ENCODE data around the gene TACC2.

TACC2 gene

GRCh38 chr10:122029499-122030199, 40.7 kb downstream of the TACC2 start:
- DNase-seq = no peak

DNA sequence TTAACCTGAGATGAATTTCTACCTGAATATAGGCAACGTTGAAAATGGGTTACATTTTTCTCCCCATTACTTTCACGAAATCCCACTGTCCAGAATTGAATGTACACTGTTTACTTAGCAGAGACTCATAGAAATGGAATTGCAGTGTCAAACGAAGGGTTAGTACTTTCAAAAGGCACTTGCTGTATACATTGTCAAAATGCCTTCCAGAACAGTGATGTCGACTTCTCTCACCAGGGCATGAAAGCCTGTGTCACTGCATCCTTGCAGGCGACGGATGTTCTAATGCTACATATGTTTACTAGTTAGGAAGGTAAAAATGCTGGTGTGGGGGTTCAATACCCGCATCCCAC, 41.2 kb downstream of the TACC2 start:
- no peak for DNase-seq

- DNase-seq = no peak
Observed at GRCh38 chr10:122033224-122033926, 44.4 kb downstream of the TACC2 start.

DNA sequence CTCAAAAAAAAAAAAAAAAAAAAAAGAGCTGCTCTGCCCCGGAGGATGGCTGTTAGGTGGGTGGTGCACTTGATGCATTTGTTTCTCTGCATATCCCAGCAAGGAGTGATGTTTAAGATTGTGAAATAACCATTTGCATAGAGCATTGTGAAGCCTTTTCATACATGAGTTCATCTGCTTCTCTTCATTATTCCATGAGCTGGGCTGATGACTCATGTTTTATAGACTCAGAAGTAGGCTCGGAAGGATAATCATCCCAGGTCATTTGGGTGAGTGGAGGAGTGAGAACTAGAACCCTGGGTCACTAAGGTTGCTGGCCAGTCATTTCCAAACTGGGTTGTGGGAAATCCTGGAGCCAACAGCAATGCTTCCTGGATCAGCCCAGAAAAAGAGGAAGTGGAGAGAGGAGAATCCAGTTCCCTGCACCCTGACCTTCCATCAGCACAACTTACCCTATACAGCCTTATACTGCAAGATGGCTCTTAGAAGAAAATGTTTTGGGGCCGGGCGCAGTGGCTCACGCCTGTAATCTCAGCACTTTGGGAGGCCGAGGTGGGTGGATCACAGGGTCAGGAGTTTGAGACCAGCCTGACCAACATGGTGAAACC, 45.3 kb downstream of the TACC2 start:
- DNase-seq = no peak

DNA sequence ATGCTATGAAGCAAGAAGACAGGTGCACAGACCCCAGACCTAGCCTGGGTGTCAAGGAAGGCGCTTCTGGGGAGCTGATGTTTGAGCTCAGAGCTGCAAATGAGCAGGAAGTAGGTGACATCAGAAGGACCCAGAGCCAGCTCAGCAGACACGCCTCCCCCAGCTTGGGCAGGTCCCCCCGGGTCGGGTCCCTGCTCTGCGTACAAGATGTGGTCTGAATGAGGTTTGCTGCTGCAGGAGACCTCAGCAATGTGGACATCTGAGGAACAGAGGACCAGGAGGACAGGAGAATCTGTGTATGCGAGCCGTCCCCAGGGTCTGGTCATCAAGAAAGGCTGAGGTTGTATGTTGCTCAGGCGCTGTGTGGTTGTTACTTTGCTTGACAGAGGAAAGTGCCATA, 51.8 kb downstream of the TACC2 start:
- DNase-seq = no peak

- DNase-seq = no peak
Observed at GRCh38 chr10:122042836-122043235, 53.9 kb downstream of the TACC2 start.

- no peak for DNase-seq
Observed at GRCh38 chr10:122044045-122044661, 55.2 kb downstream of the TACC2 start.

DNA sequence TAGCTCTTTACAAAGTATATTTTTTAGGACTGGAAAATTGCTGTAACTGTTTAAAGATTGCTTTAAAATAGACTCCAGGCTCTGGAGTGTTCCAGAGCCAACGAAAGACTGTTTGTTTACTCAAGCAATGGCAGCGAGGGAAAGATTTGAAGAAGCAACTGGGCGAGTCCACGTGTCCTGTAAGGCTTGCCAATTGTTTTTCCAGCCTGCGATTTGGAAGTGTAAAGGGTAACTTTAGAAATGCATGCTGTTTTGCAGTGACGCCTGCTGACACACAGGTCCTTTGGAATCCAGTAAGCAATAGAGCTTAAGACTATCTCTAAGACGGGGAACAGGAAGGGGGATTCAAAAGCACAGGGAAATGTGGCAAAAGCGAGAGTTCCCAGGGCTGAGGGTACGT, 55.8 kb downstream of the TACC2 start:
- DNase-seq = no peak

GRCh38 chr10:122045212-122045611, 56.2 kb downstream of the TACC2 start:
- DNase-seq = no peak

GRCh38 chr10:122047560-122047959, 58.6 kb downstream of the TACC2 start:
- no peak for DNase-seq

DNA sequence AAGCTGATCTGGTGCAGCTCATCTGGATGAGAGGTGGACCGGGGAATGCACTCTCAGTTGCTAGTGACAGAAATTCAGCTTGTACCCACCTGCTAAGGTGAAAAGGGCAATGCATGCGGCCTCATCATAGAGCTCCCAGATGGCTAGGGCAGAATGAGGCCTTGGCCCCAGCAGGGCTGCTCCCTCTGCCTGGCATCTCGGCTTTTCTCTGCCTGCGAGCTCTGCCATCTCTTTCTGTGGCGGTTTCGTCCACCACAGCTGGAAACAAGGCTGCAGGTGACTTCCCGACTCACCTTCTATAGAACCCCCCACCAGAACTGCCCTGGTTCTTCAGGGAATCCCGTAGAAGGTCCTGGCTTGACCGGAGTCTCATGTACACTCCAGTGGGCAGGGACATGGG, 60.1 kb downstream of the TACC2 start:
- no peak for DNase-seq

DNA sequence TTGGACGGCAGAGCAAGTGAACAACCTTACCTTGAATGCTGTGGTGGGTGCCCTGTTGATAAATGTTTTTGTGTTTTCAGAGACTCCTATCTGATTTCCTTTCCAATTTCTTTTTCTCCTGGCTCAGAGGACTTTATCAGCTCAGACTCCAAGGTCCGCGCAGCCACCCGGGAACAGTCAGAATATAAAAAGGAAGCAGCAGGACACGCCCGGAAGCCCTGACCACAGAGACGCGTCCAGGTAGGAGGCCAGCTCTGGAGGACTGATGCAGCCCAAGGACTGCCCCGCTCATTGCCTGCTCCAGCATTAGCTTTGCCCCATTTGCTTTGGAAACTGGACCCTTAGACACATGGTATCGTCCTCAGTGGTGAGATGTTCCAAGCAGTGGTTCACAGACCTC, 61.3 kb downstream of the TACC2 start:
- DNase-seq = no peak

DNA sequence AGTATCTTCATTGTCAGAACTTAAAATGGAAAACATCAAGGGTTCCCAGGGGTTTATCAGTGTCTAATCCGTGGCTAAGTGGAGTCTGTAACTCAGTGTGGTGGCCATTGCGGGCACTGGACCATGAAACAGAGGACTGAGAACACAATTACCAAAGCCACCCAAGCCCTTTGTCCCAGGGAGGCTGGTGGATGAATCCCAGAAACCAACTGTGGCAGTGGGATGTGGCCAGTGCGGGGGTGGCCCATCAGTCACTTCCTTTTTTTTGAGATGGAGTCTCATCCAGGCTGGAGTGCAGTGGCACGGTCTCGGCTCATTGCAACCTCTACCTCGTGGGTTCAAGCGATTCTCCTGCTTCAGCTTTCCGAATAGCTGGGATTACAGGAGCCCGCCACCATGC, 61.8 kb downstream of the TACC2 start:
- no peak for DNase-seq

- no peak for DNase-seq
Observed at GRCh38 chr10:122051609-122052385, 62.8 kb downstream of the TACC2 start.

DNA sequence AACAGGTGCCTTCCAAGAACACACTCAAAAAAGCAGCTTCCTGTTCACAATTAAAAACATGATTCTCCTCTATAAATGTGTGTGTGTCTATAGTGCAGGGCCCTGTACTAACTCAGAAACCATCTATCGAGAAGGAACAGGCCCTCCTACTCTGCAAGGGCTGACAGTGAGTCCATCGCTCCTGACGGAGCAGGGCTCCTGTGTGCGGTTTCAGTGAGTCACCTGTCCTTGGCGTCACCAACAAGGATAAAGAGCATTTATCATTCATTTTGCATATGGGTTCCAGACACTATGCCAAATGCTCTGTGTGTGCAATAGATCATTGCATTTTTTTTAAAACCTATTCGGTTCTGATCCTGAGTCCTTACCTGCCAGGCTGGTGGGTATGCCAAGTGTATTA, 63.7 kb downstream of the TACC2 start:
- no peak for DNase-seq

GRCh38 chr10:122053314-122053713, 64.4 kb downstream of the TACC2 start:
- no peak for DNase-seq

- no peak for DNase-seq
Observed at GRCh38 chr10:122054048-122055025, 65.4 kb downstream of the TACC2 start.

GRCh38 chr10:122055252-122055651, 66.3 kb downstream of the TACC2 start:
- DNase-seq = no peak

- no peak for DNase-seq
Observed at GRCh38 chr10:122056431-122057094, 67.6 kb downstream of the TACC2 start.

- no peak for DNase-seq
Observed at GRCh38 chr10:122057841-122058413, 69.0 kb downstream of the TACC2 start.

GRCh38 chr10:122060250-122060649, 71.3 kb downstream of the TACC2 start:
- no peak for DNase-seq

Data from activated CD4-positive, CD25-positive, alpha-beta regulatory T cell treated with anti-CD3 and anti-CD28 coated beads, Interleukin-2, amount 50 U/mL, for 72 hours (primary cell).